Hippocampal formation (tissue), 2 donors: ENCODE measurements around the gene SAA1.

ENCODE experiments used
- DNase-seq, 2 donors: peaks; one replicate each; lab custom pipeline; 2025; lab: John Stamatoyannopoulos, UW

Gene SAA1

GRCh38 chr11:18310800-18311340, 44.8 kb downstream of the SAA1 start:
- no peak for DNase-seq

GRCh38 chr11:18312012-18312411, 45.9 kb downstream of the SAA1 start:
- peak in 1 of 2 donors; percentile 19 for DNase-seq

GRCh38 chr11:18312663-18313420, 46.8 kb downstream of the SAA1 start:
- no peak for DNase-seq

- no peak for DNase-seq
Measured at GRCh38 chr11:18313965-18314763, 48.1 kb downstream of the SAA1 start.

GRCh38 chr11:18314784-18315523, 48.9 kb downstream of the SAA1 start:
- DNase-seq = no peak

GRCh38 chr11:18315893-18316292, 49.8 kb downstream of the SAA1 start:
- DNase-seq = no peak

GRCh38 chr11:18317551-18317950, 51.5 kb downstream of the SAA1 start:
- DNase-seq = no peak
